ENCODE data around the gene PPIL1. TPM values are rescaled to one million over a fixed set of nuclear protein-coding genes. Genes with fewer than 3 reads are reported as not detected.

PPIL1 gene
- polyA plus RNA-seq, 3 donors = 2.0 to 7.6 (median 5.9) TPM

DNA sequence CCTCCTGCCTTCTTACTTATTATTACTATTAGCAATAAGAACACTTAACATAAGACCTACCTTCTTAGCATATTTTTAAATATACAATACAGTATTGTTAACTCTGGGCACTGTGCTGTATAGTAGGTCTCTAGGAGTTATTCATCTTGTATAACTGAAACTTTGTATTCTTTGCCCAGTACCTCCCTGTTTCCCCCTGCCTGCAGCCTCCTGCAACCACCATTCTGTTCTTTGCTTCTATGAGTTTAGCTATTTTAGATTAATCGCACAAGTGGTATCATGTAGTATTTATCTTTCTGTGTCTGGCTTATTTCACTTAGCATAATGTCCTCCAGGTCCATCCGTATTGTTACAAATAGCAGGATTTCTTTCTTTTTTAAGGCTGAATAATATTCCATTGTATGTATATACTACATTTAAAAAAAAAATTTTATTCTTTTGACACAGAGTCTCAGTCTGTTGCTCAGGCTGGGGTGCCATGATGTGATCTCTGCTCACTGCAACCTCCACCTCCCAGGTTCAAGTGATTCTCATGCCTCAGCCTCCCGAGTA lies 15.6 kb upstream of the PPIL1 start:
- Histone ChIP-seq H4K20me1 (ENCODE audit: insufficient read depth, low read length) (peaks cover 41% of the 10 kb centered on the region), H2AFZ (ENCODE audit: insufficient read depth, low read depth, low read length, poor library complexity, severe bottlenecking) (no peak overlapping the region), H3K36me3 (replicated peaks in 1 of 2; ENCODE audit: control insufficient read depth in 1 of 2, insufficient read depth in 2 of 2, low read length in 2 of 2) (peaks cover 8 to 36% of the 10 kb centered on the region in 2 donors), H3K4me1 (ENCODE audit: control insufficient read depth in 1 of 2, insufficient read depth in 2 of 2, low read length in 2 of 2) (peaks cover 14 to 15% of the 10 kb centered on the region in 2 donors), H3K9ac (ENCODE audit: insufficient read depth, low read length, poor library complexity, severe bottlenecking) (no peak overlapping the region), H3K9me3 (replicated peaks in 1 of 2; ENCODE audit: control insufficient read depth in 1 of 2, insufficient read depth in 1 of 2, low read length in 2 of 2) (no peaks in the 10 kb centered on the region), H3K27ac (ENCODE audit: low read depth in 1 of 2, low read length in 2 of 2) (no peak overlapping the region), H3K4me3 (replicated peaks in 1 of 3; ENCODE audit: low read depth in 2 of 3, low read length in 3 of 3) (no peak overlapping the region), H3K79me2 (ENCODE audit: insufficient read depth, low read length) (peaks cover 65% of the 10 kb centered on the region), H3K27me3 (ENCODE audit: control insufficient read depth in 2 of 2, insufficient read depth in 2 of 2, low read length in 2 of 2) (no peaks in the 10 kb centered on the region), H3K4me2 (replicated peaks; ENCODE audit: extremely low read depth, low read length, poor library complexity, severe bottlenecking) (no peak overlapping the region)
- Mint-ChIP-seq H3K27me3 (ENCODE audit: low read depth in 3 of 3) (no peaks in the 10 kb centered on the region), H3K27ac (no peak overlapping the region), H3K4me3 (no peak overlapping the region), H3K9me3 (no peaks in the 10 kb centered on the region), H3K36me3 (peaks cover 28 to 34% of the 10 kb centered on the region in 2 donors), H3K4me1 (peaks cover 23% of the 10 kb centered on the region)
- TF ChIP-seq, protein P1, sequence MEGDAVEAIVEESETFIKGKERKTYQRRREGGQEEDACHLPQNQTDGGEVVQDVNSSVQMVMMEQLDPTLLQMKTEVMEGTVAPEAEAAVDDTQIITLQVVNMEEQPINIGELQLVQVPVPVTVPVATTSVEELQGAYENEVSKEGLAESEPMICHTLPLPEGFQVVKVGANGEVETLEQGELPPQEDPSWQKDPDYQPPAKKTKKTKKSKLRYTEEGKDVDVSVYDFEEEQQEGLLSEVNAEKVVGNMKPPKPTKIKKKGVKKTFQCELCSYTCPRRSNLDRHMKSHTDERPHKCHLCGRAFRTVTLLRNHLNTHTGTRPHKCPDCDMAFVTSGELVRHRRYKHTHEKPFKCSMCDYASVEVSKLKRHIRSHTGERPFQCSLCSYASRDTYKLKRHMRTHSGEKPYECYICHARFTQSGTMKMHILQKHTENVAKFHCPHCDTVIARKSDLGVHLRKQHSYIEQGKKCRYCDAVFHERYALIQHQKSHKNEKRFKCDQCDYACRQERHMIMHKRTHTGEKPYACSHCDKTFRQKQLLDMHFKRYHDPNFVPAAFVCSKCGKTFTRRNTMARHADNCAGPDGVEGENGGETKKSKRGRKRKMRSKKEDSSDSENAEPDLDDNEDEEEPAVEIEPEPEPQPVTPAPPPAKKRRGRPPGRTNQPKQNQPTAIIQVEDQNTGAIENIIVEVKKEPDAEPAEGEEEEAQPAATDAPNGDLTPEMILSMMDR (IDR thresholded peaks at IDR 0.05) = no peak
- no CpG with 5 or more reads among the region's 3 CpGs for WGBS (ENCODE audit: insufficient coverage)
- DNase-seq = no peak
- intact Hi-C loops (cut with micrococcal nuclease) = no loop called here

DNA sequence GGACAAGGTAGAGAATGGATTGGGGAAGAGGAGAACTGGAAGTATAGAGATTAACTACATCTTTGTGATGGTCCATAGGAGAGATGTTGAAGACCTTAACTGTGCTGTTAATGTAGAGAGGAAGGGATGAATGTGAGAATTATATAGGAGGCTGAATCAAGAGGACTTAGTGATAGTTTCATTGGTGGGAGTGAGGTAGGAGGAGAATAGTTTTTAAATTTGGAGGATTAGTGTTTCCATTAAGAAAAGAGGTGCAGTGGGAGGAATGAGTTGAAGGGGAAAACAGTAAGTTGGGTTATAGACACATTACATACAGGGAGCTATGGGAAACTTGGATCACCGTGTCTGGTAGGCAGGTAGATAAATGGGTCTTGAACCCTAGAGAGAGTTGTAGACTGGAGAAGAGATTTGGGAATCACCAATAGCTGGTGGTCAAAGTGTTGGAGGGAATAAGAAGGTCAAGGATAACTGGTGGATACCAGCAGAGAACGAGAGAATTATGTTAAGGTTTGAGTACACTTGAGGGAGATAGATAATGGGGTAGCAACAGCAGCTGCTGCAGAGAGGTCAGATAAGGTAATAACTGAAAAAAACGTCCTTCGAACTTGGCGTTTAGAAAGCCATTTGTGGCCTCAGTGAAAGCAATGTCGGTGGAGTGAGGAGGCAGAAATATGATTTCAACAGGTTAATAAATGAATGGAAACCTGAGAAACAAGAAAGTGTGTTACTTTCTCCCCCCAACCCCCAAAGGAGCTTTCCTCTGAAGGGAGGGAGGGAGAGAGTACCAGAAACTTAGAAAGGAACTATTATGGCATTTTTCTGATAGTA lies 14.3 kb upstream of the PPIL1 start:
- no peaks in the 10 kb centered on the region for H3K9me3 Mint-ChIP-seq
- Histone ChIP-seq H2AFZ (ENCODE audit: insufficient read depth, low read depth, low read length, poor library complexity, severe bottlenecking) (no peak overlapping the region), H3K36me3 (replicated peaks in 1 of 2; ENCODE audit: control insufficient read depth in 1 of 2, insufficient read depth in 2 of 2, low read length in 2 of 2) (peaks cover 3 to 22% of the 10 kb centered on the region in 2 donors), H3K9me3 (replicated peaks in 1 of 2; ENCODE audit: control insufficient read depth in 1 of 2, insufficient read depth in 1 of 2, low read length in 2 of 2) (no peaks in the 10 kb centered on the region), H3K27me3 (ENCODE audit: control insufficient read depth in 2 of 2, insufficient read depth in 2 of 2, low read length in 2 of 2) (no peaks in the 10 kb centered on the region), H3K9ac (ENCODE audit: insufficient read depth, low read length, poor library complexity, severe bottlenecking) (no peak overlapping the region), H3K27ac (ENCODE audit: low read depth in 1 of 2, low read length in 2 of 2) (no peak overlapping the region), H3K4me1 (ENCODE audit: control insufficient read depth in 1 of 2, insufficient read depth in 2 of 2, low read length in 2 of 2) (peaks cover 15 to 17% of the 10 kb centered on the region in 2 donors), H3K4me3 (replicated peaks in 1 of 3; ENCODE audit: low read depth in 2 of 3, low read length in 3 of 3) (no peak overlapping the region), H3K79me2 (ENCODE audit: insufficient read depth, low read length) (peaks cover 65% of the 10 kb centered on the region), H4K20me1 (ENCODE audit: insufficient read depth, low read length) (peaks cover 41% of the 10 kb centered on the region), H3K4me2 (replicated peaks; ENCODE audit: extremely low read depth, low read length, poor library complexity, severe bottlenecking) (no peak overlapping the region)
- no peaks in the 10 kb centered on the region for H3K27me3 Mint-ChIP-seq (ENCODE audit: low read depth in 3 of 3)
- no peak for DNase-seq
- TF ChIP-seq, protein P1 (IDR thresholded peaks at IDR 0.05) = no peak
- H3K4me1 Mint-ChIP-seq = peaks cover 25% of the 10 kb centered on the region
- WGBS (ENCODE audit: insufficient coverage) = 86% methylated on average over 4 of the region's 6 CpGs
- intact Hi-C loops (cut with micrococcal nuclease) = loop anchor here (5.0 to 10.0 kb wide), 3 partner anchors 37 to 326 kb away; no protein-coding TSS in a partner anchor
- no peak overlapping the region for H3K4me3 Mint-ChIP-seq
- H3K27ac Mint-ChIP-seq = peak overlapping the region in 2 of 7 donors; percentile 25 to 48
- H3K36me3 Mint-ChIP-seq = peaks cover 16 to 21% of the 10 kb centered on the region in 2 donors
